GM11168 (cell line): ENCODE measurements around the gene JOSD1.

Experiments
- in situ Hi-C: fragments of 300-500 bp; cut with MboI; formaldehyde crosslinking; loops from one replicate; pipeline ENCODE4 v1.12.0; 2022; ENCODE audit warnings: low sequenced_read_pairs; ENCODE audit not compliant: unreplicated experiment

The JOSD1 gene

GRCh38 chr22:38700789-38701628 is at the start of gene JOSD1:
Gene JOSD1 (minus strand): TSS chr22:38700943. CDS start chr22:38699987, 956 bp downstream.
- in situ Hi-C loops: no loop called here

- in situ Hi-C loops: no loop called here
These were observed 49.4 kb upstream of the JOSD1 start for GRCh38 chr22:38750104-38750503.

GRCh38 chr22:38748487-38749136 is 47.9 kb upstream of the JOSD1 start:
- in situ Hi-C loops: no loop called here

GRCh38 chr22:38745676-38746460 is 45.1 kb upstream of the JOSD1 start:
- in situ Hi-C loops: no loop called here

GRCh38 chr22:38744981-38745380 is 44.2 kb upstream of the JOSD1 start:
- in situ Hi-C loops: no loop called here

GRCh38 chr22:38742176-38742942 is 41.6 kb upstream of the JOSD1 start:
- in situ Hi-C loops: no loop called here

GRCh38 chr22:38741576-38741975 is 40.8 kb upstream of the JOSD1 start:
- in situ Hi-C loops: no loop called here

GRCh38 chr22:38741166-38741565 is 40.4 kb upstream of the JOSD1 start:
- in situ Hi-C loops: no loop called here

- in situ Hi-C loops: no loop called here
These were observed 40.0 kb upstream of the JOSD1 start for GRCh38 chr22:38740754-38741153.

- in situ Hi-C loops: no loop called here
These were observed 39.5 kb upstream of the JOSD1 start for GRCh38 chr22:38740116-38740723.

GRCh38 chr22:38739300-38740055 is 38.7 kb upstream of the JOSD1 start:
- in situ Hi-C loops: no loop called here

GRCh38 chr22:38738475-38739070 is 37.8 kb upstream of the JOSD1 start:
- in situ Hi-C loops: no loop called here

GRCh38 chr22:38737302-38738060 is 36.7 kb upstream of the JOSD1 start:
- in situ Hi-C loops: no loop called here

- in situ Hi-C loops: no loop called here
These were observed 35.5 kb upstream of the JOSD1 start for GRCh38 chr22:38736257-38736570.

GRCh38 chr22:38735465-38736256 is 34.9 kb upstream of the JOSD1 start:
- in situ Hi-C loops: no loop called here

GRCh38 chr22:38735126-38735464 is 34.4 kb upstream of the JOSD1 start:
- in situ Hi-C loops: no loop called here

- in situ Hi-C loops: no loop called here
These were observed 33.8 kb upstream of the JOSD1 start for GRCh38 chr22:38734421-38735100.
